ENCODE data around the gene CCDC39.

GRCh38 chr3:180657094-180657493 is 22.2 kb downstream of the CCDC39 start:
- TF ChIP-seq ZBTB7A (CRISPR knock-in tag; IDR thresholded peaks at IDR 0.05) (no peak), CBX1 (IDR thresholded peaks at IDR 0.05; ENCODE audit: low read depth) (no peak), HDAC2 (CRISPR knock-in tag; IDR thresholded peaks at IDR 0.05) (no peak), CTCF (CRISPR knock-in tag; IDR thresholded peaks at IDR 0.05) (no peak)

Data from HepG2 (cell line).